ENCODE results near the gene FAM163B.

FAM163B gene

GRCh38 chr9:133532937-133533668, 76.1 kb downstream of the FAM163B start:
- no peaks in the 10 kb centered on the region for H3K4me1 ChIP-seq (ENCODE audit: low read length)
- H3K27me3 ChIP-seq (replicated peaks; ENCODE audit: insufficient read depth, low read length), result peaks cover 98% of the 10 kb centered on the region
- TF ChIP-seq EZH2phosphoT487 (IDR thresholded peaks at IDR 0.05; ENCODE audit: low read length) (no peak), CTCF (IDR thresholded peaks at IDR 0.05; ENCODE audit: low read length) (peak; percentile 56)
- no peak overlapping the region for H3K4me3 ChIP-seq (ENCODE audit: low read length)
- H3K9me3 ChIP-seq (replicated peaks; ENCODE audit: insufficient read depth, low read length), result no peaks in the 10 kb centered on the region
- H3K79me2 ChIP-seq (ENCODE audit: low read length), result no peaks in the 10 kb centered on the region
- H3K9me2 ChIP-seq (replicated peaks; ENCODE audit: insufficient read depth, low read length), result no peaks in the 10 kb centered on the region
- no peaks in the 10 kb centered on the region for H3F3A ChIP-seq (ENCODE audit: insufficient read depth, low read length)
- H3K9ac ChIP-seq (ENCODE audit: low read length), result no peak overlapping the region
- peak; percentile 47 for DNase-seq
- H3K4me2 ChIP-seq (ENCODE audit: low read depth, low read length), result no peak overlapping the region
- H3K36me3 ChIP-seq (replicated peaks; ENCODE audit: insufficient read depth, low read length), result no peaks in the 10 kb centered on the region
- H2AFZ ChIP-seq (ENCODE audit: low read length), result no peak overlapping the region
- no peaks in the 10 kb centered on the region for H4K20me1 ChIP-seq (ENCODE audit: insufficient read depth, low read length)
- no peak overlapping the region for H3K27ac ChIP-seq (ENCODE audit: low read length)

GRCh38 chr9:133531293-133531692, 77.9 kb downstream of the FAM163B start:
- Histone ChIP-seq H3K36me3 (replicated peaks; ENCODE audit: insufficient read depth, low read length) (no peaks in the 10 kb centered on the region), H3K27ac (ENCODE audit: low read length) (no peak overlapping the region), H3K4me3 (ENCODE audit: low read length) (no peak overlapping the region), H3K9me3 (replicated peaks; ENCODE audit: insufficient read depth, low read length) (no peaks in the 10 kb centered on the region), H3K79me2 (ENCODE audit: low read length) (no peaks in the 10 kb centered on the region), H3K4me2 (ENCODE audit: low read depth, low read length) (no peak overlapping the region), H3K27me3 (replicated peaks; ENCODE audit: insufficient read depth, low read length) (peaks cover 98% of the 10 kb centered on the region), H3K9me2 (replicated peaks; ENCODE audit: insufficient read depth, low read length) (no peaks in the 10 kb centered on the region), H3K4me1 (ENCODE audit: low read length) (no peaks in the 10 kb centered on the region), H4K20me1 (ENCODE audit: insufficient read depth, low read length) (no peaks in the 10 kb centered on the region), H3K9ac (ENCODE audit: low read length) (no peak overlapping the region), H2AFZ (ENCODE audit: low read length) (no peak overlapping the region), H3F3A (ENCODE audit: insufficient read depth, low read length) (no peaks in the 10 kb centered on the region)
- TF ChIP-seq EZH2 (optimal IDR thresholded peaks at IDR 0.05; ENCODE audit: low read depth, low read length) (no peak), CTCF (IDR thresholded peaks at IDR 0.05; ENCODE audit: low read length) (no peak)
- no peak for DNase-seq

- H3K9me2 ChIP-seq (replicated peaks; ENCODE audit: insufficient read depth, low read length), result no peaks in the 10 kb centered on the region
- no peaks in the 10 kb centered on the region for H3K36me3 ChIP-seq (replicated peaks; ENCODE audit: insufficient read depth, low read length)
- no peak overlapping the region for H3K27ac ChIP-seq (ENCODE audit: low read length)
- H3K79me2 ChIP-seq (ENCODE audit: low read length), result no peaks in the 10 kb centered on the region
- H4K20me1 ChIP-seq (ENCODE audit: insufficient read depth, low read length), result no peaks in the 10 kb centered on the region
- H3K4me3 ChIP-seq (ENCODE audit: low read length), result no peak overlapping the region
- H3K4me1 ChIP-seq (ENCODE audit: low read length), result no peaks in the 10 kb centered on the region
- no peak overlapping the region for H2AFZ ChIP-seq (ENCODE audit: low read length)
- TF ChIP-seq CTCF (IDR thresholded peaks at IDR 0.05; ENCODE audit: low read length) (no peak), EZH2phosphoT487 (IDR thresholded peaks at IDR 0.05; ENCODE audit: low read length) (no peak), EZH2 (optimal IDR thresholded peaks at IDR 0.05; ENCODE audit: low read depth, low read length) (no peak)
- no peak for DNase-seq
- peaks cover 96% of the 10 kb centered on the region for H3K27me3 ChIP-seq (replicated peaks; ENCODE audit: insufficient read depth, low read length)
- no peak overlapping the region for H3K4me2 ChIP-seq (ENCODE audit: low read depth, low read length)
- no peaks in the 10 kb centered on the region for H3K9me3 ChIP-seq (replicated peaks; ENCODE audit: insufficient read depth, low read length)
- no peaks in the 10 kb centered on the region for H3F3A ChIP-seq (ENCODE audit: insufficient read depth, low read length)
- no peak overlapping the region for H3K9ac ChIP-seq (ENCODE audit: low read length)
These were observed 79.3 kb downstream of the FAM163B start for GRCh38 chr9:133529874-133530273.

All from MM.1S (cell line).